MCF 10A (cell line): Measurements from ENCODE around the gene NT5C. TPM values are rescaled to one million over a fixed set of nuclear protein-coding genes. Genes with fewer than 3 reads are reported as not detected.

Experiments used
- BruUV-seq: library from RNA; stranded (reverse); fragments of 400-500 nt; replicated peaks from 2 replicates; lab custom pipeline; 2021; lab: Mats Ljungman, UMichigan
- CTCF ChIA-PET: fragments of 300-600 bp; sonication (Branson Sonifier 250); formaldehyde crosslinking; extraction: SDS; loops from one replicate; lab custom pipeline; 2021; ENCODE audit warnings: antibody characterized with exemption, inconsistent platforms; lab: Yijun Ruan, JAX
- POLR2A ChIA-PET: fragments of 300-600, 350-650 bp; sonication (Branson Sonifier 250); formaldehyde crosslinking; extraction: SDS; loops from one replicate; lab custom pipeline; 2020; ENCODE audit warnings: antibody characterized with exemption, inconsistent platforms; lab: Yijun Ruan, JAX
- DNase-seq: peaks from one replicate; pipeline ENCODE4 v3.0.0-alpha.2; 2018; ENCODE audit not compliant: unreplicated experiment
- H3K27ac Mint-ChIP-seq: one replicate; pipeline ENCODE4 v1.8.0; 2022; ENCODE audit warnings: mild to moderate bottlenecking, low read depth, mixed read lengths; ENCODE audit not compliant: unreplicated experiment
- H3K27me3 Mint-ChIP-seq: one replicate; pipeline ENCODE4 v1.8.0; 2022; ENCODE audit warnings: mixed read lengths; ENCODE audit not compliant: insufficient read depth, unreplicated experiment
- H3K36me3 Mint-ChIP-seq: one replicate; pipeline ENCODE4 v1.8.0; 2022; ENCODE audit warnings: mild to moderate bottlenecking, moderate library complexity, mixed read lengths; ENCODE audit not compliant: insufficient read depth, unreplicated experiment
- H3K4me1 Mint-ChIP-seq: one replicate; pipeline ENCODE4 v1.8.0; 2022; ENCODE audit warnings: mixed read lengths; ENCODE audit not compliant: insufficient read depth, unreplicated experiment
- H3K4me3 Mint-ChIP-seq: one replicate; pipeline ENCODE4 v1.8.0; 2022; ENCODE audit warnings: mild to moderate bottlenecking, moderate library complexity, mixed read lengths; ENCODE audit not compliant: unreplicated experiment
- H3K9me3 Mint-ChIP-seq: one replicate; pipeline ENCODE4 v1.8.0; 2022; ENCODE audit warnings: mixed read lengths; ENCODE audit not compliant: unreplicated experiment
- intact Hi-C: fragments of 100-400 bp; cut with micrococcal nuclease; formaldehyde crosslinking; loops from 2 replicates; pipeline ENCODE4 v1.14.1; 2022
- total RNA-seq: library from RNA; stranded (reverse); gene quantifications from 2 replicates; pipeline ENCODE4 v1.2.3, GENCODE V29; 2022
- TF ChIP-seq, protein P1 (sequence below): fragments of 200-600 bp; IDR thresholded peaks from one replicate; pipeline ENCODE4 v1.8.0; 2022; ENCODE audit warnings: antibody characterized with exemption, mild to moderate bottlenecking; ENCODE audit not compliant: unreplicated experiment

The NT5C gene
- total RNA-seq, 1 experiment from 2014 or later: 113 TPM

DNA sequence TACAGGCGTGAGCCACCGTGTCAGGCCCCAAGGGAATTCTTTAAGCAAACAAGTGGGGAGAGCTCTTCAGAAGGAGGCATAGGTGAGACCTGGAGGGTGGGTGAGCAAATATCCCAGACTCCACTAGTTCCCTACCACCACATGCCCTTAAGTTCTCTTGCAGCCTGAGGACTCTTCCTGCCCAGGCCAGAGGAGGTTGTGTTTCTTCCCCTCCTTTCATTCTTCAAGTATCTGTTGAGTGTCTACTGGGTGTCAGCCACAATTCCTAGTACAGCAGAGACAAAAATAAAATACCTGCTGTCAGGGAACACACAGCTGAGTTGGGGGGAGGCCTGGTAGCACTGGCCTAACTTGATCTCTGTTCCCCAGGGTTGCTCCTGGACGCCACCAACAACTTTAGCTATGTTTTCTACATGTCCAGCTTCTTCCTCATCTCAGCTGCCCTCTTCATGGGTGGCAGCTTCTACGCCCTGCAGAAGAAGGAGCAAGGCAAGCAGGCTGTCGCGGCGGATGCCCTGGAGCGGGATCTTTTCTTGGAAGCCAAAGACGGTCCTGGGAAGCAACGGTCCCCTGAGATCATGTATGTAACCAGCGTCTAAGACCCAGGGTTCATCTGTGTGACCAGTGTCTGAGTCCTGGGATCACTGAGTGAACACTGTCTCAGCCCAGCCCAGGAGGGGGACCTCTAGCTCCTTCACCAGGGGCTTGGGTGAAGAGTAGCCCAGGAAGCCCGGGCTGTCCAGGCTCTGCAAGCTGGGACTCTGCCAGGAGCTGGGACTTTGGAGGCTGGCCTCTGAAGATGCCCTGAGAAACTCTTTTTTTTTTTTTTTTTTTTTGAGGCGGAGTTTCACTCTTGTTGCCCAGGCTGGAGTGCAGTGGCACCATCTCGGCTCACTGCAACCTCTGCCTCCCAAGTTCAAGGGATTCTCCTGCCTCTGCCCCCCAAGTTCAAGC is 27.7 kb downstream of the NT5C start:
- Mint-ChIP-seq H3K4me1 (no peaks in the 10 kb centered on the region), H3K27ac (no peak overlapping the region), H3K27me3 (no peaks in the 10 kb centered on the region), H3K36me3 (peaks cover 42% of the 10 kb centered on the region), H3K4me3 (no peak overlapping the region), H3K9me3 (no peaks in the 10 kb centered on the region)
- POLR2A ChIA-PET: interaction anchor here (0.6 kb wide), 1 partner anchor 44 kb away, joined by 4 read pairs; no protein-coding TSS in a partner anchor
- CTCF ChIA-PET: interaction anchor here (0.7 to 6.0 kb wide), 8 partner anchors 10 to 329 kb away, joined by 3 to 48 read pairs (median 4); no protein-coding TSS in a partner anchor
- TF ChIP-seq, protein P1, sequence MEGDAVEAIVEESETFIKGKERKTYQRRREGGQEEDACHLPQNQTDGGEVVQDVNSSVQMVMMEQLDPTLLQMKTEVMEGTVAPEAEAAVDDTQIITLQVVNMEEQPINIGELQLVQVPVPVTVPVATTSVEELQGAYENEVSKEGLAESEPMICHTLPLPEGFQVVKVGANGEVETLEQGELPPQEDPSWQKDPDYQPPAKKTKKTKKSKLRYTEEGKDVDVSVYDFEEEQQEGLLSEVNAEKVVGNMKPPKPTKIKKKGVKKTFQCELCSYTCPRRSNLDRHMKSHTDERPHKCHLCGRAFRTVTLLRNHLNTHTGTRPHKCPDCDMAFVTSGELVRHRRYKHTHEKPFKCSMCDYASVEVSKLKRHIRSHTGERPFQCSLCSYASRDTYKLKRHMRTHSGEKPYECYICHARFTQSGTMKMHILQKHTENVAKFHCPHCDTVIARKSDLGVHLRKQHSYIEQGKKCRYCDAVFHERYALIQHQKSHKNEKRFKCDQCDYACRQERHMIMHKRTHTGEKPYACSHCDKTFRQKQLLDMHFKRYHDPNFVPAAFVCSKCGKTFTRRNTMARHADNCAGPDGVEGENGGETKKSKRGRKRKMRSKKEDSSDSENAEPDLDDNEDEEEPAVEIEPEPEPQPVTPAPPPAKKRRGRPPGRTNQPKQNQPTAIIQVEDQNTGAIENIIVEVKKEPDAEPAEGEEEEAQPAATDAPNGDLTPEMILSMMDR: no peak
- DNase-seq: no peak
- no TSS peak for BruUV-seq
- intact Hi-C loops: no loop called here

DNA sequence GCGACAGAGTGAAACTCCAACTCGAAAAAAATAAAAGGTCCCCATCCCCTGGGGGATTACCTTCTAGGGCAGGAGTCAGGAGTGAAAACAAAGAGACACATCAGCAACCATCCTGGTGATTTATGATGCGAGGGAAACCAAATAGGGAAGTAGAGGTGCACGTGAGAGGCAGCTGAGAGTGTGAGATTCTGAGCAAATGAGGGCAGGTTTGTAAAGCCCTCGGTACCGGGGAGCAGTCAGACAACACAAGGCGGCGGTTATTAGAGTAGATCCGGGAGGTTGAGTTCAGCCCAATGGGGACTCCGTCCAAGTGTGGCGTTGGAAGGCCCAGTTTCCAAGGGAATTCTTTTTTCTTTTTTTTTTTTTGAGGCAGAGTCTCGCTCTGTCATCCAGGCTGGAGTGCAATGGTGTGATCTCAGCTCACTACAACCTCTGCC is 29.1 kb downstream of the NT5C start:
- POLR2A ChIA-PET: interaction anchor here (0.8 to 1.2 kb wide), 2 partner anchors 23 to 52 kb away, joined by 3 read pairs; partner anchors contain the start of gene JPT1
- intact Hi-C loops: no loop called here
- Mint-ChIP-seq H3K27me3 (no peaks in the 10 kb centered on the region), H3K27ac (no peak overlapping the region), H3K4me1 (no peaks in the 10 kb centered on the region), H3K36me3 (peaks cover 55% of the 10 kb centered on the region), H3K4me3 (no peak overlapping the region), H3K9me3 (no peaks in the 10 kb centered on the region)
- BruUV-seq: no TSS peak
- TF ChIP-seq, protein P1: no peak
- DNase-seq: no peak
- CTCF ChIA-PET: interaction anchor here (0.6 to 6.0 kb wide), 2 partner anchors 32 to 107 kb away, joined by 4 to 48 read pairs; no protein-coding TSS in a partner anchor

DNA sequence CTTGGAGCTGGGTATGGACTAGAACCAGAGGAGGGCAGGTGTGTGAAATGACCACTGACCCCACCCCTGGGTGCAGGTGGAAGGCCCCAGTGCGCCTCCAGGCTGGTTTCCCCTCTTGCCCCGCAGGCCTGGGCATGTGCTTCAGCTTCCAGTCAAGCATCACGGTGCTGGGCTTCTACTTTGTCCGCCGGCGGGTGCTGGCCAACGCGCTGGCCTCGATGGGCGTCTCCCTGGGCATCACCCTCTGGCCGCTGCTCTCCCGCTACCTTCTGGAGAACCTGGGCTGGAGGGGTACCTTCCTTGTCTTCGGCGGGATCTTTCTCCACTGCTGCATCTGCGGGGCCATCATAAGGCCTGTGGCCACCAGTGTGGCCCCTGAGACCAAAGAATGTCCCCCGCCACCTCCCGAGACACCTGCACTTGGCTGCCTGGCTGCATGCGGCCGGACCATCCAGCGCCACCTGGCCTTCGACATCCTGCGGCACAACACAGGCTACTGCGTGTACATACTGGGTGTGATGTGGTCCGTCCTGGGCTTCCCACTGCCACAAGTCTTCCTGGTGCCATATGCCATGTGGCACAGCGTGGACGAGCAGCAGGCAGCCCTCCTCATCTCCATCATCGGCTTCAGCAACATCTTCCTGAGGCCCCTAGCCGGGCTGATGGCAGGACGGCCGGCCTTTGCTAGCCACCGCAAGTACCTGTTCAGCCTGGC is 31.5 kb downstream of the NT5C start:
- H3K9me3 Mint-ChIP-seq: no peaks in the 10 kb centered on the region
- no peak for DNase-seq
- H3K36me3 Mint-ChIP-seq: peaks cover 53% of the 10 kb centered on the region
- intact Hi-C loops: no loop called here
- H3K27ac Mint-ChIP-seq: no peak overlapping the region
- ChIA-PET POLR2A (interaction anchor here (1.4 kb wide), 1 partner anchor 10 kb away, joined by 8 read pairs; the partner anchor contains the start of gene ARMC7), CTCF (interaction anchor here (0.6 to 3.6 kb wide), 2 partner anchors 12 to 14 kb away, joined by 6 to 14 read pairs; no protein-coding TSS in a partner anchor)
- H3K4me3 Mint-ChIP-seq: no peak overlapping the region
- no peaks in the 10 kb centered on the region for H3K27me3 Mint-ChIP-seq
- no TSS peak for BruUV-seq
- peaks cover 5% of the 10 kb centered on the region for H3K4me1 Mint-ChIP-seq
- TF ChIP-seq, protein P1: no peak
